SH-SY5Y (cell line): ENCODE measurements around the gene GCNT3.

Experiments
- GATA2 ChIP-seq: IDR thresholded peaks from 2 replicates; pipeline ENCODE4 v1.6.1; 2011; ENCODE audit warnings: mild to moderate bottlenecking, low read depth, low read length
- GATA3 ChIP-seq: IDR thresholded peaks from 2 replicates; pipeline ENCODE4 v1.6.1; 2011; ENCODE audit warnings: low read depth, mild to moderate bottlenecking, low read length, moderate library complexity

DNA sequence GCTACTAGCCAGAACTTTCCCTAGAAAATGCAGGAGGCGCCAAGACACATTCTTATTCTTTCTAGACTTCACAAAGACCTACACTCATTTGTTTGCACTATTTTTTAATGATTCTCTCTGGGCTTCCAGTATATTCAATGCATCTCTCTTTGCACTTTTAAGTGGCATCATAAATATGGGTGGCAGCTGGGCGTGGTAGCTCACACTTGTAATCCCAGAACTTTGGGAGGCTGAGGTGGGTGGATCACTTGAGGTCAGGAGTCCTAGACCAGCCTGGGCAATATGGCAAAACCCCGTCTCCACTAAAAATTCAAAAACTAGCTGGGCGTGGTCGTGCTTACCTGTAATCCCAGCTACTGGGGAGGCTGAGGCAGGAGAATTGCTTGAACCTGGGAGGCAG is 5.6 kb upstream of the GCNT3 start:
- TF ChIP-seq GATA2 (no peak), GATA3 (no peak)
